Tibial artery (tissue), 4 donors: Measurements from ENCODE around the gene LY6G6F.
A peak's percentile ranks its signal among the peaks of the same experiment; 100 is the strongest.

Experiments used
- DNase-seq, 2 donors: peaks; one replicate each; pipeline ENCODE4 v3.0.0-alpha.2; 2019
- H3K27ac ChIP-seq, 2 donors: fragments of 200-600 bp; sonication (generic) in 1 of 2; 1 replicate in 1 of 2; 2 replicates in 1 of 2; pipeline ENCODE4 v1.5.1; 2018 to 2019; ENCODE audit warnings: mild to moderate bottlenecking in 1 of 2
- H3K27me3 ChIP-seq, 2 donors: fragments of 200-600 bp; sonication (generic) in 1 of 2; one replicate each; pipeline versions ENCODE4 v1.5.1 to v1.6.0; 2016 to 2019
- H3K36me3 ChIP-seq, 3 donors: fragments of 200-600 bp; sonication (generic) in 2 of 3; one replicate each; pipeline ENCODE4 v1.5.1; 2016 to 2019; ENCODE audit warnings: mild to moderate bottlenecking in 2 of 3
- H3K4me1 ChIP-seq, 4 donors: fragments of 200-600 bp; sonication (generic) in 2 of 4; 1 replicate in 3 of 4; 2 replicates in 1 of 4; pipeline ENCODE4 v1.5.1; 2016 to 2019
- H3K4me3 ChIP-seq, 2 donors: fragments of 200-600 bp; sonication (generic) in 1 of 2; 1 replicate in 1 of 2; 2 replicates in 1 of 2; pipeline ENCODE4 v1.5.1; 2018 to 2019; ENCODE audit warnings: mild to moderate bottlenecking in 2 of 2
- H3K9me3 ChIP-seq, 3 donors: fragments of 200-600 bp; sonication (generic) in 1 of 3; one replicate each; pipeline ENCODE4 v1.5.1; 2016 to 2019
- CTCF ChIP-seq, 2 experiments: fragments of 200-600 bp in 1 of 2; fragments of 450-650 bp in 1 of 2; IDR thresholded peaks; one replicate each; pipeline ENCODE4 v1.5.1; 2017 to 2019; ENCODE audit warnings: antibody characterized with exemption in 2 of 2, mild to moderate bottlenecking in 1 of 2, moderate library complexity in 1 of 2
- intact Hi-C: fragments of 100-400 bp; cut with DNase I; formaldehyde crosslinking; loops from one replicate; pipeline ENCODE4 v1.15.0; 2023; ENCODE audit warnings: low total_unique reads

The LY6G6F gene

GRCh38 chr6:31660381-31661261 is 46.0 kb upstream of the LY6G6F start, which contains the start of gene C6orf47:
TSS of gene C6orf47 (minus strand) at chr6:31660778. CDS start at chr6:31659947, 831 bp downstream.
- H3K4me1 ChIP-seq, result peaks cover 6 to 68% (median 51%) of the 10 kb centered on the region in 4 donors
- intact Hi-C loops, result no loop called here
- H3K9me3 ChIP-seq, result no peaks in the 10 kb centered on the region
- TF ChIP-seq CTCF (IDR thresholded peaks at IDR 0.05), result no peak
- peak; percentile 88 to 94 for DNase-seq
- peak within 1 kb of the TSS; percentile 78 to 81 for H3K27ac ChIP-seq
- H3K27me3 ChIP-seq, result no peaks in the 10 kb centered on the region
- H3K4me3 ChIP-seq, result peak within 1 kb of the TSS; percentile 67 to 68
- H3K36me3 ChIP-seq, result peaks cover 4 to 49% (median 24%) of the 10 kb centered on the region in 3 donors

- H3K27ac ChIP-seq, result peak overlapping the region; percentile 78 to 81
- H3K4me1 ChIP-seq, result peaks cover 6 to 67% (median 53%) of the 10 kb centered on the region in 4 donors
- TF ChIP-seq CTCF (IDR thresholded peaks at IDR 0.05), result no peak
- no peak for DNase-seq
- no peaks in the 10 kb centered on the region for H3K27me3 ChIP-seq
- H3K36me3 ChIP-seq, result peaks cover 4 to 41% (median 24%) of the 10 kb centered on the region in 3 donors
- H3K9me3 ChIP-seq, result no peaks in the 10 kb centered on the region
- intact Hi-C loops, result no loop called here
- H3K4me3 ChIP-seq, result peak overlapping the region; percentile 67 to 68
Observed at GRCh38 chr6:31661262-31662123, 45.2 kb upstream of the LY6G6F start.

GRCh38 chr6:31662124-31662723 is 44.4 kb upstream of the LY6G6F start:
- DNase-seq, result no peak
- intact Hi-C loops, result no loop called here
- Histone ChIP-seq H3K4me1 (peaks cover 6 to 73% (median 60%) of the 10 kb centered on the region in 4 donors), H3K27me3 (no peaks in the 10 kb centered on the region), H3K27ac (peak overlapping the region; percentile 11 to 78), H3K9me3 (no peaks in the 10 kb centered on the region), H3K4me3 (no peak overlapping the region), H3K36me3 (peaks cover 6 to 35% (median 23%) of the 10 kb centered on the region in 3 donors)
- no peak for TF ChIP-seq CTCF (IDR thresholded peaks at IDR 0.05)

GRCh38 chr6:31663126-31663960 is 43.3 kb upstream of the LY6G6F start:
- intact Hi-C loops, result no loop called here

More at GRCh38 chr6:31663126-31663960, 43.3 kb upstream of the LY6G6F start:
- Histone ChIP-seq H3K36me3 (peaks cover 13 to 36% (median 26%) of the 10 kb centered on the region in 3 donors), H3K9me3 (no peaks in the 10 kb centered on the region), H3K4me3 (peak overlapping the region; percentile 77 to 88), H3K27me3 (no peaks in the 10 kb centered on the region), H3K4me1 (peaks cover 6 to 74% (median 60%) of the 10 kb centered on the region in 4 donors), H3K27ac (peak overlapping the region; percentile 93 to 94)
- no peak for DNase-seq
- TF ChIP-seq CTCF (IDR thresholded peaks at IDR 0.05), result no peak
